ENCODE measurements around the gene CEBPG.

DNA sequence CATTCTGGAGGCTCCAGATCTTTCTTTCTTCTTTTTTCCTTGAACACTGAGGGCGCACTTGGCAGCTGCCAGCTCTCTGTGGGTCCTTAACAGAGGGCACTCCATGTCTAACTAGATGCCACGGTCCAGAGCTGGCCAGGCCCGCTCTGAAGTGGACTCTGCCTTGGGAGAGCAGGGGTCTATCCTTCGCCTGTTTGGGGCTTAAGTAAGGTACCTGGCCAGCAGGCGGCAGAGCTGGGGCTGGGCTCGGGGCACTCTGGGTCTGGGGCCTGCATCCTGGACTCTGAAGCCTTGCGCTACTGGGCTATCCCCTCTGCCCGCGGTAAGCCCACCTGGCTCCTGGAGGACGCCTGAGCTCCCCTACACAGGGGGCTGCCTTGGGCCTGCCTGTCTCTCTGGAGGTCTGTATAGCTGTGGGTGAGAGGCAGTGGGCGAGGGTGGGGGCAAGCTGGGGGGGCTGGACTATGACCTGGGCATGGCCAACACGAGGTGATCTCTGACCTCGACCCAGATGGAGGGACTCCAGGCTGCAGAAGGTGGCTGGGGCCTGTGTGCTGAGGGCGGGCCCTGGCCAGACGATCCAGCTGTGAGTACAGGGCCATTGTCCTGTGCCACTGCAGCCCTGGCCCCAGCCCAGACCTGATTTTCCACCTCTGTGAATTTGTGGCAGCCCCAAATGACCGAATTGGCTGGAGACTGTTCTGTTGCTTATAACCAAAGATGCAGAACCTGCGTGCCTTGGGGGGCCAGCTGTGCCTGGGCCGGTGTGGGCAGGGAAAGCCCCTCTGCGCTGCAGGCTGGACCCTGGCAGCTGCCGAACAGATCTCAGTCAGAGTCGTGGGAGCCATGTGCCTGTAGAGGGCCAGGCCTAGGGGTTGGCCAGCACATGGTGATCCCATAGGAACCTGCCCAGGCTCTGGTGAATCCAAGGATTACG, 26.5 kb downstream of the CEBPG start:
- TF ChIP-seq DNMT1 (IDR thresholded peaks at IDR 0.05) (no peak), HMG20B (CRISPR knock-in tag; IDR thresholded peaks at IDR 0.05) (no peak), MYC (IDR thresholded peaks at IDR 0.05; ENCODE audit: low read depth, low read length) (no peak), MYC (CRISPR knock-in tag; IDR thresholded peaks at IDR 0.05; ENCODE audit: borderline replicate concordance, low read depth) (no peak), EZH2 (IDR thresholded peaks at IDR 0.05; ENCODE audit: borderline replicate concordance, low read depth, low read length) (no peak), ZNF197 (CRISPR knock-in tag; IDR thresholded peaks at IDR 0.05; ENCODE audit: low read depth) (no peak), MXI1 (IDR thresholded peaks at IDR 0.05; ENCODE audit: low read depth, low read length) (no peak), FOXM1 (IDR thresholded peaks at IDR 0.05; ENCODE audit: low read depth) (no peak), FOXM1 (CRISPR knock-in tag; IDR thresholded peaks at IDR 0.05; ENCODE audit: low read depth) (no peak), RCOR1 (IDR thresholded peaks at IDR 0.05; ENCODE audit: borderline replicate concordance in 1 of 2, low read depth in 2 of 2, low read length in 2 of 2) (no peak)
- TF ChIP-seq, protein P1, sequence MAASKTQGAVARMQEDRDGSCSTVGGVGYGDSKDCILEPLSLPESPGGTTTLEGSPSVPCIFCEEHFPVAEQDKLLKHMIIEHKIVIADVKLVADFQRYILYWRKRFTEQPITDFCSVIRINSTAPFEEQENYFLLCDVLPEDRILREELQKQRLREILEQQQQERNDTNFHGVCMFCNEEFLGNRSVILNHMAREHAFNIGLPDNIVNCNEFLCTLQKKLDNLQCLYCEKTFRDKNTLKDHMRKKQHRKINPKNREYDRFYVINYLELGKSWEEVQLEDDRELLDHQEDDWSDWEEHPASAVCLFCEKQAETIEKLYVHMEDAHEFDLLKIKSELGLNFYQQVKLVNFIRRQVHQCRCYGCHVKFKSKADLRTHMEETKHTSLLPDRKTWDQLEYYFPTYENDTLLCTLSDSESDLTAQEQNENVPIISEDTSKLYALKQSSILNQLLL (CRISPR knock-in tag; IDR thresholded peaks at IDR 0.05; ENCODE audit: borderline replicate concordance): no peak
- TF ChIP-seq, protein P2, sequence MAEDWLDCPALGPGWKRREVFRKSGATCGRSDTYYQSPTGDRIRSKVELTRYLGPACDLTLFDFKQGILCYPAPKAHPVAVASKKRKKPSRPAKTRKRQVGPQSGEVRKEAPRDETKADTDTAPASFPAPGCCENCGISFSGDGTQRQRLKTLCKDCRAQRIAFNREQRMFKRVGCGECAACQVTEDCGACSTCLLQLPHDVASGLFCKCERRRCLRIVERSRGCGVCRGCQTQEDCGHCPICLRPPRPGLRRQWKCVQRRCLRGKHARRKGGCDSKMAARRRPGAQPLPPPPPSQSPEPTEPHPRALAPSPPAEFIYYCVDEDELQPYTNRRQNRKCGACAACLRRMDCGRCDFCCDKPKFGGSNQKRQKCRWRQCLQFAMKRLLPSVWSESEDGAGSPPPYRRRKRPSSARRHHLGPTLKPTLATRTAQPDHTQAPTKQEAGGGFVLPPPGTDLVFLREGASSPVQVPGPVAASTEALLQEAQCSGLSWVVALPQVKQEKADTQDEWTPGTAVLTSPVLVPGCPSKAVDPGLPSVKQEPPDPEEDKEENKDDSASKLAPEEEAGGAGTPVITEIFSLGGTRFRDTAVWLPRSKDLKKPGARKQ (CRISPR knock-in tag; IDR thresholded peaks at IDR 0.05): no peak
- TF ChIP-seq, protein P3, sequence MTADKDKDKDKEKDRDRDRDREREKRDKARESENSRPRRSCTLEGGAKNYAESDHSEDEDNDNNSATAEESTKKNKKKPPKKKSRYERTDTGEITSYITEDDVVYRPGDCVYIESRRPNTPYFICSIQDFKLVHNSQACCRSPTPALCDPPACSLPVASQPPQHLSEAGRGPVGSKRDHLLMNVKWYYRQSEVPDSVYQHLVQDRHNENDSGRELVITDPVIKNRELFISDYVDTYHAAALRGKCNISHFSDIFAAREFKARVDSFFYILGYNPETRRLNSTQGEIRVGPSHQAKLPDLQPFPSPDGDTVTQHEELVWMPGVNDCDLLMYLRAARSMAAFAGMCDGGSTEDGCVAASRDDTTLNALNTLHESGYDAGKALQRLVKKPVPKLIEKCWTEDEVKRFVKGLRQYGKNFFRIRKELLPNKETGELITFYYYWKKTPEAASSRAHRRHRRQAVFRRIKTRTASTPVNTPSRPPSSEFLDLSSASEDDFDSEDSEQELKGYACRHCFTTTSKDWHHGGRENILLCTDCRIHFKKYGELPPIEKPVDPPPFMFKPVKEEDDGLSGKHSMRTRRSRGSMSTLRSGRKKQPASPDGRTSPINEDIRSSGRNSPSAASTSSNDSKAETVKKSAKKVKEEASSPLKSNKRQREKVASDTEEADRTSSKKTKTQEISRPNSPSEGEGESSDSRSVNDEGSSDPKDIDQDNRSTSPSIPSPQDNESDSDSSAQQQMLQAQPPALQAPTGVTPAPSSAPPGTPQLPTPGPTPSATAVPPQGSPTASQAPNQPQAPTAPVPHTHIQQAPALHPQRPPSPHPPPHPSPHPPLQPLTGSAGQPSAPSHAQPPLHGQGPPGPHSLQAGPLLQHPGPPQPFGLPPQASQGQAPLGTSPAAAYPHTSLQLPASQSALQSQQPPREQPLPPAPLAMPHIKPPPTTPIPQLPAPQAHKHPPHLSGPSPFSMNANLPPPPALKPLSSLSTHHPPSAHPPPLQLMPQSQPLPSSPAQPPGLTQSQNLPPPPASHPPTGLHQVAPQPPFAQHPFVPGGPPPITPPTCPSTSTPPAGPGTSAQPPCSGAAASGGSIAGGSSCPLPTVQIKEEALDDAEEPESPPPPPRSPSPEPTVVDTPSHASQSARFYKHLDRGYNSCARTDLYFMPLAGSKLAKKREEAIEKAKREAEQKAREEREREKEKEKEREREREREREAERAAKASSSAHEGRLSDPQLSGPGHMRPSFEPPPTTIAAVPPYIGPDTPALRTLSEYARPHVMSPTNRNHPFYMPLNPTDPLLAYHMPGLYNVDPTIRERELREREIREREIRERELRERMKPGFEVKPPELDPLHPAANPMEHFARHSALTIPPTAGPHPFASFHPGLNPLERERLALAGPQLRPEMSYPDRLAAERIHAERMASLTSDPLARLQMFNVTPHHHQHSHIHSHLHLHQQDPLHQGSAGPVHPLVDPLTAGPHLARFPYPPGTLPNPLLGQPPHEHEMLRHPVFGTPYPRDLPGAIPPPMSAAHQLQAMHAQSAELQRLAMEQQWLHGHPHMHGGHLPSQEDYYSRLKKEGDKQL (CRISPR knock-in tag; IDR thresholded peaks at IDR 0.05; ENCODE audit: borderline replicate concordance): no peak
- TF ChIP-seq, protein P4, sequence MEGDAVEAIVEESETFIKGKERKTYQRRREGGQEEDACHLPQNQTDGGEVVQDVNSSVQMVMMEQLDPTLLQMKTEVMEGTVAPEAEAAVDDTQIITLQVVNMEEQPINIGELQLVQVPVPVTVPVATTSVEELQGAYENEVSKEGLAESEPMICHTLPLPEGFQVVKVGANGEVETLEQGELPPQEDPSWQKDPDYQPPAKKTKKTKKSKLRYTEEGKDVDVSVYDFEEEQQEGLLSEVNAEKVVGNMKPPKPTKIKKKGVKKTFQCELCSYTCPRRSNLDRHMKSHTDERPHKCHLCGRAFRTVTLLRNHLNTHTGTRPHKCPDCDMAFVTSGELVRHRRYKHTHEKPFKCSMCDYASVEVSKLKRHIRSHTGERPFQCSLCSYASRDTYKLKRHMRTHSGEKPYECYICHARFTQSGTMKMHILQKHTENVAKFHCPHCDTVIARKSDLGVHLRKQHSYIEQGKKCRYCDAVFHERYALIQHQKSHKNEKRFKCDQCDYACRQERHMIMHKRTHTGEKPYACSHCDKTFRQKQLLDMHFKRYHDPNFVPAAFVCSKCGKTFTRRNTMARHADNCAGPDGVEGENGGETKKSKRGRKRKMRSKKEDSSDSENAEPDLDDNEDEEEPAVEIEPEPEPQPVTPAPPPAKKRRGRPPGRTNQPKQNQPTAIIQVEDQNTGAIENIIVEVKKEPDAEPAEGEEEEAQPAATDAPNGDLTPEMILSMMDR (IDR thresholded peaks at IDR 0.05 in 2 of 3, conservative IDR thresholded peaks at IDR 0.05 in 1 of 3; ENCODE audit: insufficient read depth in 2 of 3, low read depth in 1 of 3, low read length in 3 of 3): no peak

All from K562 (cell line).